ENCODE data around the gene CD101. TPM values are rescaled to one million over a fixed set of nuclear protein-coding genes. Genes with fewer than 3 reads are reported as not detected.

CD101 gene
- total and polyA plus RNA-seq, 3 experiments from 2014 or later, result 0.39 to 72.0 (median 0.66) TPM

- CTCF ChIA-PET, result no interaction called here
- Histone ChIP-seq H3K4me1 (ENCODE audit: insufficient read depth, low read length) (peaks cover 32% of the 10 kb centered on the region), H3K9me3 (ENCODE audit: low read length) (no peaks in the 10 kb centered on the region), H3K36me3 (ENCODE audit: insufficient read depth, low read length) (no peaks in the 10 kb centered on the region), H3K4me3 (ENCODE audit: low read length) (no peak overlapping the region), H3K27ac (ENCODE audit: low read depth, low read length) (no peak overlapping the region), H3K27me3 (ENCODE audit: insufficient read depth, low read length, poor library complexity, severe bottlenecking) (no peaks in the 10 kb centered on the region)
- POLR2A ChIA-PET, result no interaction called here
- Mint-ChIP-seq H3K4me3 (peak overlapping the region in 1 of 7 donors; percentile 19), H3K9me3 (no peaks in the 10 kb centered on the region), H3K27ac (no peak overlapping the region), H3K27me3 (peaks cover 0 to 6% of the 10 kb centered on the region in 2 donors), H3K4me1 (peaks cover 19 to 58% (median 30%) of the 10 kb centered on the region in 3 donors), H3K36me3 (peaks cover 0 to 4% (median 0%) of the 10 kb centered on the region in 3 donors)
- no peak for DNase-seq
These were observed 9.8 kb downstream of the CD101 start for GRCh38 chr1:117011334-117011733.

GRCh38 chr1:117013309-117013858 is 11.8 kb downstream of the CD101 start:
- Histone ChIP-seq H3K4me3 (ENCODE audit: low read length) (no peak overlapping the region), H3K4me1 (ENCODE audit: insufficient read depth, low read length) (peaks cover 20% of the 10 kb centered on the region), H3K9me3 (ENCODE audit: low read length) (no peaks in the 10 kb centered on the region), H3K36me3 (ENCODE audit: insufficient read depth, low read length) (no peaks in the 10 kb centered on the region), H3K27me3 (ENCODE audit: insufficient read depth, low read length, poor library complexity, severe bottlenecking) (no peaks in the 10 kb centered on the region), H3K27ac (ENCODE audit: low read depth, low read length) (no peak overlapping the region)
- Mint-ChIP-seq H3K27me3 (peaks cover 0 to 15% of the 10 kb centered on the region in 2 donors), H3K4me1 (peaks cover 14 to 45% (median 15%) of the 10 kb centered on the region in 3 donors), H3K27ac (peak overlapping the region in 1 of 8 donors; percentile 75), H3K4me3 (peak overlapping the region in 2 of 7 donors; percentile 28 to 64), H3K9me3 (no peaks in the 10 kb centered on the region), H3K36me3 (peaks cover 0 to 4% (median 0%) of the 10 kb centered on the region in 3 donors)
- ChIA-PET POLR2A (no interaction called here), CTCF (no interaction called here)
- DNase-seq, result no peak

GRCh38 chr1:117014209-117014608 is 12.6 kb downstream of the CD101 start:
- no peaks in the 10 kb centered on the region for H3K9me3 ChIP-seq (ENCODE audit: low read length)
- H3K4me1 Mint-ChIP-seq, result peaks cover 7 to 36% (median 7%) of the 10 kb centered on the region in 3 donors
- H3K27ac ChIP-seq (ENCODE audit: low read depth, low read length), result no peak overlapping the region
- peak overlapping the region in 2 of 8 donors; percentile 41 to 79 for H3K27ac Mint-ChIP-seq
- POLR2A ChIA-PET, result no interaction called here
- H3K9me3 Mint-ChIP-seq, result no peaks in the 10 kb centered on the region
- H3K4me1 ChIP-seq (ENCODE audit: insufficient read depth, low read length), result peaks cover 12% of the 10 kb centered on the region
- H3K36me3 ChIP-seq (ENCODE audit: insufficient read depth, low read length), result no peaks in the 10 kb centered on the region
- peaks cover 0 to 17% of the 10 kb centered on the region in 2 donors for H3K27me3 Mint-ChIP-seq
- no peak overlapping the region for H3K4me3 ChIP-seq (ENCODE audit: low read length)
- H3K27me3 ChIP-seq (ENCODE audit: insufficient read depth, low read length, poor library complexity, severe bottlenecking), result no peaks in the 10 kb centered on the region
- H3K4me3 Mint-ChIP-seq, result peak overlapping the region in 1 of 7 donors; percentile 52
- peaks cover 0 to 4% (median 0%) of the 10 kb centered on the region in 3 donors for H3K36me3 Mint-ChIP-seq
- CTCF ChIA-PET, result no interaction called here
- DNase-seq, result no peak

GRCh38 chr1:117015724-117016123 is 14.2 kb downstream of the CD101 start:
- H3K36me3 ChIP-seq (ENCODE audit: insufficient read depth, low read length), result no peaks in the 10 kb centered on the region
- H3K27ac ChIP-seq (ENCODE audit: low read depth, low read length), result no peak overlapping the region
- H3K4me3 Mint-ChIP-seq, result peak overlapping the region in 1 of 7 donors; percentile 15
- H3K27me3 Mint-ChIP-seq, result peaks cover 3 to 23% of the 10 kb centered on the region in 2 donors
- H3K9me3 ChIP-seq (ENCODE audit: low read length), result no peaks in the 10 kb centered on the region
- H3K36me3 Mint-ChIP-seq, result peaks cover 0 to 6% (median 0%) of the 10 kb centered on the region in 3 donors
- ChIA-PET POLR2A (no interaction called here), CTCF (no interaction called here)
- H3K4me1 ChIP-seq (ENCODE audit: insufficient read depth, low read length), result peaks cover 4% of the 10 kb centered on the region
- no peaks in the 10 kb centered on the region for H3K9me3 Mint-ChIP-seq
- H3K27ac Mint-ChIP-seq, result peak overlapping the region in 1 of 8 donors; percentile 73
- no peak for DNase-seq
- H3K4me1 Mint-ChIP-seq, result peaks cover 0 to 23% (median 0%) of the 10 kb centered on the region in 3 donors
- no peak overlapping the region for H3K4me3 ChIP-seq (ENCODE audit: low read length)
- H3K27me3 ChIP-seq (ENCODE audit: insufficient read depth, low read length, poor library complexity, severe bottlenecking), result no peaks in the 10 kb centered on the region

- Mint-ChIP-seq H3K27me3 (peaks cover 3 to 29% of the 10 kb centered on the region in 2 donors), H3K9me3 (no peaks in the 10 kb centered on the region), H3K36me3 (peaks cover 0 to 2% (median 0%) of the 10 kb centered on the region in 3 donors), H3K4me1 (peaks cover 0 to 17% (median 0%) of the 10 kb centered on the region in 3 donors), H3K4me3 (no peak overlapping the region), H3K27ac (no peak overlapping the region)
- POLR2A ChIA-PET, result no interaction called here
- H3K27ac ChIP-seq (ENCODE audit: low read depth, low read length), result no peak overlapping the region
- peaks cover 4% of the 10 kb centered on the region for H3K4me1 ChIP-seq (ENCODE audit: insufficient read depth, low read length)
- no peak overlapping the region for H3K4me3 ChIP-seq (ENCODE audit: low read length)
- CTCF ChIA-PET, result no interaction called here
- DNase-seq, result no peak
- no peaks in the 10 kb centered on the region for H3K27me3 ChIP-seq (ENCODE audit: insufficient read depth, low read length, poor library complexity, severe bottlenecking)
- no peaks in the 10 kb centered on the region for H3K36me3 ChIP-seq (ENCODE audit: insufficient read depth, low read length)
- no peaks in the 10 kb centered on the region for H3K9me3 ChIP-seq (ENCODE audit: low read length)
These were observed 15.5 kb downstream of the CD101 start for GRCh38 chr1:117017062-117017461.

GRCh38 chr1:117017648-117018047 is 16.1 kb downstream of the CD101 start:
- H3K4me1 Mint-ChIP-seq, result peaks cover 0 to 17% (median 0%) of the 10 kb centered on the region in 3 donors
- CTCF ChIA-PET, result no interaction called here
- no peaks in the 10 kb centered on the region for H3K27me3 ChIP-seq (ENCODE audit: insufficient read depth, low read length, poor library complexity, severe bottlenecking)

GRCh38 chr1:117020526-117021156 is 19.1 kb downstream of the CD101 start:
- no peaks in the 10 kb centered on the region for H3K9me3 ChIP-seq (ENCODE audit: low read length)
- H3K27me3 Mint-ChIP-seq, result peaks cover 3 to 33% of the 10 kb centered on the region in 2 donors
- H3K27me3 ChIP-seq (ENCODE audit: insufficient read depth, low read length, poor library complexity, severe bottlenecking), result no peaks in the 10 kb centered on the region
- H3K27ac ChIP-seq (ENCODE audit: low read depth, low read length), result no peak overlapping the region
- H3K4me1 Mint-ChIP-seq, result no peaks in the 10 kb centered on the region
- peaks cover 0 to 2% (median 0%) of the 10 kb centered on the region in 3 donors for H3K36me3 Mint-ChIP-seq
- H3K4me3 Mint-ChIP-seq, result no peak overlapping the region
- no peak overlapping the region for H3K27ac Mint-ChIP-seq
- ChIA-PET POLR2A (no interaction called here), CTCF (no interaction called here)
- DNase-seq, result no peak
- H3K9me3 Mint-ChIP-seq, result no peaks in the 10 kb centered on the region
- H3K4me3 ChIP-seq (ENCODE audit: low read length), result no peak overlapping the region
- H3K4me1 ChIP-seq (ENCODE audit: insufficient read depth, low read length), result peaks cover 4% of the 10 kb centered on the region
- H3K36me3 ChIP-seq (ENCODE audit: insufficient read depth, low read length), result no peaks in the 10 kb centered on the region

More at GRCh38 chr1:117017648-117018047, 16.1 kb downstream of the CD101 start:
- Mint-ChIP-seq H3K4me3 (no peak overlapping the region), H3K27ac (no peak overlapping the region), H3K27me3 (peaks cover 3 to 29% of the 10 kb centered on the region in 2 donors), H3K36me3 (peaks cover 0 to 2% (median 0%) of the 10 kb centered on the region in 3 donors), H3K9me3 (no peaks in the 10 kb centered on the region)
- Histone ChIP-seq H3K36me3 (ENCODE audit: insufficient read depth, low read length) (no peaks in the 10 kb centered on the region), H3K9me3 (ENCODE audit: low read length) (no peaks in the 10 kb centered on the region), H3K4me3 (ENCODE audit: low read length) (no peak overlapping the region), H3K27ac (ENCODE audit: low read depth, low read length) (no peak overlapping the region), H3K4me1 (ENCODE audit: insufficient read depth, low read length) (peaks cover 4% of the 10 kb centered on the region)
- POLR2A ChIA-PET, result no interaction called here
- DNase-seq, result no peak

GRCh38 chr1:117022114-117022513 is 20.6 kb downstream of the CD101 start:
- ChIA-PET POLR2A (no interaction called here), CTCF (no interaction called here)
- Histone ChIP-seq H3K36me3 (ENCODE audit: insufficient read depth, low read length) (no peaks in the 10 kb centered on the region), H3K4me1 (ENCODE audit: insufficient read depth, low read length) (peaks cover 4% of the 10 kb centered on the region), H3K4me3 (ENCODE audit: low read length) (no peak overlapping the region), H3K9me3 (ENCODE audit: low read length) (no peaks in the 10 kb centered on the region), H3K27ac (ENCODE audit: low read depth, low read length) (no peak overlapping the region), H3K27me3 (ENCODE audit: insufficient read depth, low read length, poor library complexity, severe bottlenecking) (no peaks in the 10 kb centered on the region)
- no peaks in the 10 kb centered on the region for H3K9me3 Mint-ChIP-seq
- peaks cover 0 to 2% (median 0%) of the 10 kb centered on the region in 3 donors for H3K36me3 Mint-ChIP-seq
- H3K27me3 Mint-ChIP-seq, result peaks cover 3 to 24% of the 10 kb centered on the region in 2 donors
- H3K27ac Mint-ChIP-seq, result peak overlapping the region in 1 of 8 donors; percentile 33
- no peak for DNase-seq
- no peaks in the 10 kb centered on the region for H3K4me1 Mint-ChIP-seq
- H3K4me3 Mint-ChIP-seq, result no peak overlapping the region

All from CD8-positive, alpha-beta memory T cell (primary cell).